Prostate gland (tissue), 2 donors: ENCODE results near the gene SPTBN1.
A peak's percentile ranks its signal among the peaks of the same experiment; 100 is the strongest.

ENCODE experiments used
- POLR2A ChIP-seq: fragments of 450-650 bp; IDR thresholded peaks from one replicate; pipeline ENCODE4 v1.6.1; 2016; ENCODE audit warnings: antibody characterized with exemption, mild to moderate bottlenecking
- POLR2AphosphoS5 ChIP-seq: sonication (generic); formaldehyde crosslinking; IDR thresholded peaks from one replicate; pipeline ENCODE4 v1.6.1; 2017; ENCODE audit warnings: antibody characterized with exemption
- TF ChIP-seq, protein P1 (sequence below), 4 experiments: fragments of 200-600 bp in 2 of 4; fragments of 450-650 bp in 2 of 4; sonication (generic) in 2 of 4; IDR thresholded peaks; 1 replicate in 3 of 4; 2 replicates in 1 of 4; pipeline ENCODE4 v1.5.1; 2016 to 2019; ENCODE audit warnings: antibody characterized with exemption in 4 of 4, mild to moderate bottlenecking in 2 of 4, moderate library complexity in 2 of 4

DNA sequence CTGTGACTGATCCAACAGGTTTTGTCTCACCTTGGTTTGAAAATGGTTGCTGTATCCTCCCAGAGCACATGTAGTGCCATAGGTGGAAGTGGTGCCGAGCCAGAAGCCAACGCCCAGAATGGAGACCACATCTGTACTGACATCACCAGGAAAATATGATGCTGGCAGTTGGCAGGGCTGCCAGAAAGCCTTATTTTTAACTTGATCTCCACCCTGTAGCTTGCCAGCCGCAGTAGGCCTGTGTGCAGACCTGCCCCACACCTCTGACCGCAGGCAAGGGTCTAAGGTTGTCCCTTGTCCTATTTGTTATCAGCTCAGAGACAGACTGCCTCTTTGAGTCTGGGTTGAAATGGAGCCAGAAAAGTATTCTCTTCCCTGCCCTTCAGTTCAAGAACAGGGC, 143.8 kb downstream of the SPTBN1 start:
- TF ChIP-seq, protein P1, sequence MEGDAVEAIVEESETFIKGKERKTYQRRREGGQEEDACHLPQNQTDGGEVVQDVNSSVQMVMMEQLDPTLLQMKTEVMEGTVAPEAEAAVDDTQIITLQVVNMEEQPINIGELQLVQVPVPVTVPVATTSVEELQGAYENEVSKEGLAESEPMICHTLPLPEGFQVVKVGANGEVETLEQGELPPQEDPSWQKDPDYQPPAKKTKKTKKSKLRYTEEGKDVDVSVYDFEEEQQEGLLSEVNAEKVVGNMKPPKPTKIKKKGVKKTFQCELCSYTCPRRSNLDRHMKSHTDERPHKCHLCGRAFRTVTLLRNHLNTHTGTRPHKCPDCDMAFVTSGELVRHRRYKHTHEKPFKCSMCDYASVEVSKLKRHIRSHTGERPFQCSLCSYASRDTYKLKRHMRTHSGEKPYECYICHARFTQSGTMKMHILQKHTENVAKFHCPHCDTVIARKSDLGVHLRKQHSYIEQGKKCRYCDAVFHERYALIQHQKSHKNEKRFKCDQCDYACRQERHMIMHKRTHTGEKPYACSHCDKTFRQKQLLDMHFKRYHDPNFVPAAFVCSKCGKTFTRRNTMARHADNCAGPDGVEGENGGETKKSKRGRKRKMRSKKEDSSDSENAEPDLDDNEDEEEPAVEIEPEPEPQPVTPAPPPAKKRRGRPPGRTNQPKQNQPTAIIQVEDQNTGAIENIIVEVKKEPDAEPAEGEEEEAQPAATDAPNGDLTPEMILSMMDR (IDR thresholded peaks at IDR 0.05): no peak
- no peak for TF ChIP-seq POLR2A
- peak; percentile 53 for TF ChIP-seq POLR2AphosphoS5
